ENCODE results near the gene CEP192.

The CEP192 gene

GRCh38 chr18:13158428-13158827 is 167.3 kb downstream of the CEP192 start:
- no peak for DNase-seq

- peak; percentile 68 for DNase-seq
Observed at GRCh38 chr18:13159579-13159978, 168.4 kb downstream of the CEP192 start.

GRCh38 chr18:13161276-13161899 is 170.2 kb downstream of the CEP192 start:
- no peak for DNase-seq

GRCh38 chr18:13163167-13163927 is 172.2 kb downstream of the CEP192 start:
- DNase-seq: no peak

- no peak for DNase-seq
Observed at GRCh38 chr18:13164406-13164805, 173.2 kb downstream of the CEP192 start.

DNA sequence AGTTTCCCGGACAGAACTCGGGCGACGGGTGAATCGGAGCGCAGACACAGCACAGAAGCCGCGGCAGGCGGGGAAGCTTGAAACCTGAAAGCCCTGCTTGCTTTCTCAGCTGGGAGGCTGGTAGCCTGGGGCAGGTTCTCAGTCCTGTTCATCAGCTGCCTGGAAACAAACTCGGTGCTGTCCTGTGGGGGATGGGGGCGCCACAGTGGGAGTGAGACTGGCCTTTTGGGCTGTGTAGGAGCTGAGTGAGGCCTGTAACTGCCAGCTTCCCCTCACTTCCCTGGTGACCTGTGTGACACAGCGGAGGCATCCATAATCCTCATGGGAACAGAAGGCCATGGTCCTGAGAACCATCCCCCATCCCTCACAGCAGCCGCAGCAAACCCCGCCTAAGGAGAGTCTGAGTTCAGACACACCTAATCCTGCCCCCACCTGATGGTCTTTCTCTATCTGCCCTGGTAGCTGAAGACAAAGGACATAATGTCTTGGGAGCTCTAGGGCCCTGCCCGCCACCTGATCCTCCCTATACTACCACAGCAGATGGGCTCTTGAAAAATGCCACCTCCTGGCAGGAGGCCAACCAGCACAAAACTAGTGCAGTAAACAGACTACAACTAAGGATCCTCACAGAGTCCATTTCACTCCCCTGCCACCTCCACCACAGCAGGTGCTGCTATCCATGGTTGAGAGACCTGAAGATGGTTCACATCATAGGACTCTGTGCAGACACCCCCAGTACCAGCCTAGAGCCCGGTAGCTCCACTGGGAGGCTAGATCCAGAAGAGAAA is 174.7 kb downstream of the CEP192 start:
- DNase-seq: no peak

GRCh38 chr18:13173578-13174145 is 182.5 kb downstream of the CEP192 start:
- no peak for DNase-seq

All from inflammatory macrophage treated with lipopolysaccharide for 4 hours (primary cell).